Measurements from ENCODE around the gene RDM1. TPM values are rescaled to one million over a fixed set of nuclear protein-coding genes. Genes with fewer than 3 reads are reported as not detected.

RDM1 gene
- total and polyA plus RNA-seq, 5 experiments from 2014 or later = 0.32 to 2.7 (median 0.41) TPM; not detected in 2

DNA sequence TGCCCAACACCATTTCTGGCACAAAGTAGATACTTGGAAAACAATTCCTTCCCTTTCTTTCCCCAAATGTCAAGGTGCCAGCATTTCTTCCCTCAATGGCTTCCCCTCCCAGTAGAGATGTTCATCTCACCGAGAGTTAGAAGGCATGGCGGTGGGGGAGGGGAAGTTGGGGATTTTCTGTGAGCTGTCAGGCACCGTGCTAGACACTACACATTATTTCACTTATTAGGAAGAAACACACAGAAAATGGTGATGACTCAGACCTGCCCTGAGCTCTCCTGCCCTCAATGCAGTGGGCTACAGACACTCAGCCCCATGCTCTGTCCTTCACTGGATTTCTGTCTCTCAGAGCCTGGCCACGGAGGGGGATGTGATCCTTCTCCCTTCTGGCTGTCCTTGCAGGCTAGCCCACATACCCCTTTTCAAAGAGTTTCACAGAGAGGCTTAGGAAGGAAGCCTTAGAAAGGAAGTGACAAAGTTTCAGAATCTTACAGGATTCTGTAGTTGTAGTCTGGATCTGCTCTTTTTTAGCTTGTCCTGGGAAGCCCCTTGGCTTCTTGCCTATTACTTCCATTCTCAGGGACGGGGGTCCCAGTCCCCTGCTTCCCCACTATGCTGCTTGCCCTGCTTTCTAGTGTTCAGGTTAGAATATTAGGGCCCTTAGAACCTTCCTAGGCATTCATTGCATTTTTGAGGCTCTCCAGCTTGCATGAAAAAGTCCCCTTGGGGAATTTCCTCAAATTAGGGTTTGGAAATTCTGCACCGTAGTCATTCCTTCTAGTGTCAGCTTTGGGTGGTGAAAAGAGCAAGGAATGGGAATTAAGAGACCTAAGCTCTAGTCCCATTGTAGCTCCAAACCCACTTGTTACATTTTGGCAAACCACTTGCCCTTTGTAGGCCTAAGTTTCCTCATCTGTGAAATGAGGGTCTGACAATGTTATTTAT, 38.2 kb downstream of the RDM1 start:
- POLR2A ChIA-PET = interaction anchor here (0.7 to 4.0 kb wide), 2 partner anchors 14 to 20 kb away, joined by 3 to 43 read pairs; partner anchors contain the start of gene CCL5
- Mint-ChIP-seq H3K4me3 (peak overlapping the region in 1 of 10 donors; percentile 38), H3K9me3 (no peaks in the 10 kb centered on the region), H3K27ac (peak overlapping the region in 7 of 10 donors; percentile 16 to 85 (median 66)), H3K27me3 (peaks cover 0 to 2% (median 0%) of the 10 kb centered on the region in 5 donors), H3K4me1 (peaks cover 17 to 76% (median 59%) of the 10 kb centered on the region in 4 donors), H3K36me3 (no peaks in the 10 kb centered on the region)
- no peak for ATAC-seq
- peak in 1 of 10 donors; percentile 24 for DNase-seq

DNA sequence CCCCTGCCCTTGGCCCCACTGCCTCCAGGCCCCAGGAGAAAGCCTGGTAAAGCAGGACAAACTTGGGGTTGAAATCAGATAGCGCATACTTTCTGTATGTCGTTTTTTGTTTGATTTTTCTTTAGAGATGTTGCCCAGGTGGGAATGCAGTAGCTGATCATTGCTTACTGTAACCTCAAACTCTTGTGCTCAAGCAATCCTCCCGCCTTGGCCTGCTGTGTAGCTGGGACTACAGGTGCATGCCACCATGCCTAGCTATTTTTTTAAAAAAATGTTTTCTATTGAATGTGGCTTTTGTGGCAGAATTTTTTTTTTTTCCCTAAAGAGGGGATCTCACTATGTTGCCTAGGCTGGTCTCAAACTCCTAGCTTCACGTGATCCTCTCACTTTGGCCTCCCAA, 39.3 kb downstream of the RDM1 start:
- POLR2A ChIA-PET = interaction anchor here (4.0 kb wide), 1 partner anchor 13 kb away, joined by 43 read pairs; the partner anchor contains the start of gene CCL5
- peak in 1 of 2 donors; percentile 52 for ATAC-seq
- peak overlapping the region; percentile 20 to 86 (median 76) for H3K27ac Mint-ChIP-seq

DNA sequence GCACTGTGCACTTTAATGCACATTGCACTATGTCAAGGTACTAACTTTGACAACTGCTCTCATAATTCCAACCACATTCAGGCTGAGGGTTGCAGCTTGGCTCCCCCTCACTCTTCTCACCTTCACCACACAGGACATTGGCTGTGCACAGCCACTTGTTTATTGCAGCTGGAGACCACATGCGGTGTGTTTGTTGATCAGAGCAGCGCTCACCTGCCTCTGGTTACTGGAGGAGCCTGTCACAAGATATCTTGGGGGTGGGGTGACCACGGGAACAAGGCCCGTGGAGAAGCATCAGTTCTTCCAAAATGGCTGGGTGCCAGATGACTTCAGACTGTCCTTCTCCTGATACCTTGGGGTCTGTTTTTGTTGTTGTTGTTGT, 39.8 kb downstream of the RDM1 start:
- H3K9me3 Mint-ChIP-seq = no peaks in the 10 kb centered on the region
- H3K27ac Mint-ChIP-seq = peak overlapping the region; percentile 20 to 86 (median 76)
- POLR2A ChIA-PET = interaction anchor here (0.6 to 4.0 kb wide), 2 partner anchors 13 to 65 kb away, joined by 5 to 43 read pairs; partner anchors contain the start of gene CCL5
- H3K27me3 Mint-ChIP-seq = peaks cover 0 to 2% (median 0%) of the 10 kb centered on the region in 5 donors
- peak overlapping the region in 7 of 10 donors; percentile 18 to 76 (median 45) for H3K4me3 Mint-ChIP-seq
- no peaks in the 10 kb centered on the region for H3K36me3 Mint-ChIP-seq
- DNase-seq (peak in 6 of 10 donors; percentile 23 to 64 (median 40)), ATAC-seq (peak; percentile 67 to 73)
- peaks cover 15 to 65% (median 52%) of the 10 kb centered on the region in 4 donors for H3K4me1 Mint-ChIP-seq

More for the DNA sequence above, 39.3 kb downstream of the RDM1 start:
- Mint-ChIP-seq H3K4me1 (peaks cover 17 to 70% (median 57%) of the 10 kb centered on the region in 4 donors), H3K36me3 (no peaks in the 10 kb centered on the region), H3K4me3 (peak overlapping the region in 6 of 10 donors; percentile 18 to 76 (median 32)), H3K9me3 (no peaks in the 10 kb centered on the region), H3K27me3 (peaks cover 0 to 2% (median 0%) of the 10 kb centered on the region in 5 donors)
- no peak for DNase-seq

DNA sequence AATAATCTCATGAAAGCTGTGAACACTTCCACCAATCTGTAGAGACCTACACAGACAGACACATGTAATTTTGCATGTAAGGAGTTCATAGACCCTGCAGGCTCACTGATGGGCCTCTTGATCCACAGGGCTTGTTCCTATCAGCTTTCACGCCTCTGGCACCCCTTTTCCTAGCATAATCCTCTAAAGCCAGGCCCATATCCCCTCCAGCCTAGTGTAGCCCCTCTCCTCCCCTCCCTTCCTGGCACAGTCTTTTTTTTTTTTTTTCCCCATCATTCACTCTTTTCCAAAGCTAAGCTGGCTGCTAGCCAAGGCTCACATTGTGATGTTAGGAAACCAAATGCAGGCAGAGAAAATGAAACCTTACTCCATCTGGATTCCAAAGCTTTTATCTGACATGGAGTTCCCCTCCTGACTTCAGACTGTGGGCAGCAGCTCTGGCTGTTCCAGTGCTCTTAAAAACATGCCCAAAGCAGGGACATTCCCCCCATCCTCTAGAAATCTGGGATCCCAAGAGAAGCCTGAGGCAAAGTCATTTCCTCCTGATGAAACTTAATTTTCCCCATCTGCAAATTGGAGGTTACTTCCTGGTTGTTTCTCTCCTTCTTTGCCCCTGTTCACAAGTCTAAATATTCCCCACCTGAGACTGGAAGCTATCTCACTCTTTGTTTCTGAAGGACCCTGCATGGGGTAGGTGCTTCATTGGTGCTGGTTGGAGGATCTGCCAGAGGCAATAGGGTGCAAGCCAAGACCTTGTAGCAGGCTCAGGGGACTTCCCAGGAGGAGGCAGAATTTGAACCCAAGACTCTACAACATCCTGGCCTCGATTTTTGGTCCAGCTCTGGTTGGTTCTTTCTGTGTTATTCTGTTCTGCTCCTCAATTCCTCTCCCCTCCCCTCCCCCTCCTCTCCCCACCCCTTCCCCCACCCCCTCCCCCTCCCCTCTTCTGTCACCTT, 40.5 kb downstream of the RDM1 start:
- H3K27ac Mint-ChIP-seq = peak overlapping the region; percentile 20 to 94 (median 65)
- DNase-seq (no peak), ATAC-seq (peak in 1 of 2 donors; percentile 26)
- H3K9me3 Mint-ChIP-seq = no peaks in the 10 kb centered on the region
- H3K36me3 Mint-ChIP-seq = no peaks in the 10 kb centered on the region
- peaks cover 0 to 2% (median 0%) of the 10 kb centered on the region in 5 donors for H3K27me3 Mint-ChIP-seq
- H3K4me3 Mint-ChIP-seq = peak overlapping the region in 6 of 10 donors; percentile 18 to 76 (median 44)
- peaks cover 15 to 58% (median 45%) of the 10 kb centered on the region in 4 donors for H3K4me1 Mint-ChIP-seq
- POLR2A ChIA-PET = interaction anchor here (0.6 to 4.0 kb wide), 4 partner anchors 12 to 312 kb away, joined by 3 to 43 read pairs (median 4); partner anchors contain the start of genes CCL5 and PEX12

DNA sequence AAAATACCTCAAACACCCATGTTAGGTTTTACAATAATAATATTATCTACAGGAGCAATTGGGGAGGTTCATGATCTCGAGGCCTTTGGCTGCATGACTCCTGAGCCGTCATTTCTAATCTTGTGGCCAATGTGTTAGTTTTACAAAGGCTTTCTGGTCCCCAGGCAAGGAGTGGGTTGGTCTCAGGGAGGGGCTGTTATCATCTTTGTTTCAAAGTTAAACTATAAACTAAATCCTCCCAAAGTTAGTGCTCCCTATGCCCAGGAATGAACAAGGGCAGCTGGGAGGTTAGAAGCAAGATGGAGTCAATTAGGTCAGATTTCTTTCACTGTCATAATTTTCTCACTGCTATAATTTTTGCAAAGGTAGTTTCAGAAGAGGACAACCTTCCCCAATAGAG, 41.3 kb downstream of the RDM1 start:
- POLR2A ChIA-PET = interaction anchor here (1.2 to 4.0 kb wide), 3 partner anchors 11 to 20 kb away, joined by 3 to 43 read pairs (median 4); partner anchors contain the start of genes CCL5 and HEATR9
- Mint-ChIP-seq H3K4me3 (peak overlapping the region in 2 of 10 donors; percentile 6 to 59), H3K9me3 (no peaks in the 10 kb centered on the region), H3K4me1 (peaks cover 15 to 54% (median 45%) of the 10 kb centered on the region in 4 donors), H3K36me3 (no peaks in the 10 kb centered on the region), H3K27me3 (peaks cover 0 to 2% (median 0%) of the 10 kb centered on the region in 5 donors), H3K27ac (peak overlapping the region in 7 of 10 donors; percentile 33 to 93 (median 62))
- ATAC-seq (no peak), DNase-seq (no peak)

DNA sequence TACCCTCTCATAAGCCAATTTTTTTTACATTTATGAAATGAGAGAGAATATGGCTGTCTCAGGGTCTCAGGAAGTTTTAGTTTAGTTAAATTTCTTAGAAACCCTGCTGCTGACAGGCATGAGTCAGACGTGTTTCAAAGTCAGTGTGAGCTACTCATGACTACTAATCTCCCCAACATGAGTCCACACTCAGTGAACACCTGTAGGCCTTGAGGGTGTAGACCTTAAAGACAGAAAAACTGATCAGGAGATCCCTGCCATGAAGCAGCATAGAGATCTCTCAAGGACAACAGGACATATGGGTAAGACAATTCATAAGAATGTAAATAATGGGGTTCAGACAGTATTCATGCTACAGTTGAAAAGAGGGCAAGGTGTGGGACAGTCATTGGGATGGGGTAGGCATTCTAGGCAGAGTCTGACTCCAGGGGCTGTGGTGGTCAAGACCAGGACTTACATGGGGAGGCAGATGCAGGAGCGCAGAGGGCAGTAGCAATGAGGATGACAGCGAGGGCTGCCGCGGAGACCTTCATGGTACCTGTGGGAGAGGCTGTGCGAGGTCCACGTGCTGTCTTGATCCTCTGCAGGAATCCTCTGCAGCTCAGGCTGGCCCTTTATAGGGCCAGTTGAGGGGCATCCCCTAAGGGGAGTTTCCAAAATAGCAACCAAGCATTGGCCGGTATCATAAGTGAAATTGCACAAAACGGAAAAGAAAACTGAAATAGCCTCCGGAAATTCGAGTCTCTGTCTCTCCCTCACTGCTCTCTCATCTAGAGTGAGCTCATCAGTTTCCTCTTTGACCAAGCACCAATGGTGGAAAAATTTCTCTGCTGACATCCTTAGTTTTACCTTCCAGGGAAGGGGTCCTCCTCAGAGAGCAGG, 50.6 kb downstream of the RDM1 start, which contains the start of gene CCL5:
Gene CCL5 (minus strand): TSS at position 588 of the 882 bp plus-strand sequence.
- Mint-ChIP-seq H3K27ac (peak within 1 kb of the TSS in 7 of 10 donors; percentile 12 to 96 (median 74)), H3K27me3 (no peaks in the 10 kb centered on the region), H3K9me3 (no peaks in the 10 kb centered on the region), H3K4me3 (peak within 1 kb of the TSS; percentile 17 to 95 (median 56)), H3K36me3 (no peaks in the 10 kb centered on the region), H3K4me1 (peaks cover 12 to 49% (median 28%) of the 10 kb centered on the region in 4 donors)
- DNase-seq (peak in 3 of 10 donors; percentile 6 to 43 (median 10)), ATAC-seq (peak; percentile 29 to 73)
- POLR2A ChIA-PET = interaction anchor here (0.6 to 6.5 kb wide), 6 partner anchors 11 to 62 kb away, joined by 3 to 43 read pairs (median 4); no protein-coding TSS in a partner anchor

DNA sequence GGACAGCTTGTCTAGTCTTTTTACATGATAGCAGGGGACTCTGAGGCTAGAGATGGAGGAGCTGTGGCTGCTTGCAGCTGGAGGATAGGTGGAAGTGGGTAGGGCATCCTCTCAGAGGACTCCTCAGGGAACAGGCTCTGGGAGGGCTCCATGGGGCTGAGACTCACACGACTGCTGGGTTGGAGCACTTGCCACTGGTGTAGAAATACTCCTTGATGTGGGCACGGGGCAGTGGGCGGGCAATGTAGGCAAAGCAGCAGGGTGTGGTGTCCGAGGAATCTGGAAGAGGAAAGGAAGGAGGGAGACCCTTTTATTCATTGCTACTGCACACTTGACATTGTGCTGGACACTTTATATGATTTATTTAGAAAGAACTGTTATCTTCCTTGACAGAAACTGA, 52.2 kb downstream of the RDM1 start:
- DNase-seq (no peak), ATAC-seq (no peak)
- H3K27ac Mint-ChIP-seq = peak overlapping the region in 4 of 10 donors; percentile 2 to 96 (median 46)
- no peaks in the 10 kb centered on the region for H3K27me3 Mint-ChIP-seq
- H3K4me1 Mint-ChIP-seq = peaks cover 12 to 61% (median 34%) of the 10 kb centered on the region in 4 donors
- H3K9me3 Mint-ChIP-seq = no peaks in the 10 kb centered on the region
- no peaks in the 10 kb centered on the region for H3K36me3 Mint-ChIP-seq
- H3K4me3 Mint-ChIP-seq = peak overlapping the region in 9 of 10 donors; percentile 16 to 95 (median 56)
- POLR2A ChIA-PET = interaction anchor here (0.5 to 6.5 kb wide), 4 partner anchors 12 to 621 kb away, joined by 3 to 43 read pairs (median 9); no protein-coding TSS in a partner anchor

DNA sequence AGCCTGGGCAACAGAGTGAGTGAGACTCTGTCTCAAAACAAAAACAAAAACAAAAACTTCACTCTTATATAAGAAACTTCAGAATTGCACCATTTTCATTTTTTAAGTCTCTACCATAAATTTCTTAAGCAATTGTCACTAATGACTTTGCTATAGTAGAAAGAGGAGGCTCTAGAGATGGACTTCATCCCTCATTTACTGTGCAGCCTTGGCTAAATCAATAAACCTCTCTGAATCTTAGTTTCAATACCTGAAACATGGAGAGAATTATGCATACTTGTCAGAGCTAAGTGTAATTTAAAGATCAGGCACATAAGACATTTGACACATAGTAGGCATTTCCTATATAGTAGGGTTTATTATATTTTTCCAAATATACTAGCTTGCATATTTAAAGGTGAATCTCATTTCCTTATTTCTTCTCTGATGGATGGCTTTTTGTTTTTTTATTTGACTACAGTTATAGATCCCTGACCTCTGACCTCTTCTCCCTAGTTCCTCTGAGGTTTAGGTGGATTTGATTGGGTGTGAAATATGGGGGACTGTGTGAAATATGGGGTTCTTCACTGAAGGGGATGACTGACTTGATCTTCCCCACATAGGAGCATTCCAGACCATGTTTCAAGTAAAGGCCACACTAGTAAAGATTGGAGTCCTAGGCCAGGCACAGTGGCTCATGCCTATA, 53.1 kb downstream of the RDM1 start:
- H3K27ac Mint-ChIP-seq = peak overlapping the region in 3 of 10 donors; percentile 12 to 96 (median 94)
- H3K27me3 Mint-ChIP-seq = no peaks in the 10 kb centered on the region
- no peak for DNase-seq
- H3K9me3 Mint-ChIP-seq = no peaks in the 10 kb centered on the region
- H3K4me1 Mint-ChIP-seq = peaks cover 12 to 64% (median 37%) of the 10 kb centered on the region in 4 donors
- no peaks in the 10 kb centered on the region for H3K36me3 Mint-ChIP-seq
- POLR2A ChIA-PET = interaction anchor here (0.5 to 6.5 kb wide), 4 partner anchors 13 to 622 kb away, joined by 3 to 43 read pairs (median 4); no protein-coding TSS in a partner anchor
- ATAC-seq = no peak
- H3K4me3 Mint-ChIP-seq = peak overlapping the region in 4 of 10 donors; percentile 7 to 95 (median 74)

DNA sequence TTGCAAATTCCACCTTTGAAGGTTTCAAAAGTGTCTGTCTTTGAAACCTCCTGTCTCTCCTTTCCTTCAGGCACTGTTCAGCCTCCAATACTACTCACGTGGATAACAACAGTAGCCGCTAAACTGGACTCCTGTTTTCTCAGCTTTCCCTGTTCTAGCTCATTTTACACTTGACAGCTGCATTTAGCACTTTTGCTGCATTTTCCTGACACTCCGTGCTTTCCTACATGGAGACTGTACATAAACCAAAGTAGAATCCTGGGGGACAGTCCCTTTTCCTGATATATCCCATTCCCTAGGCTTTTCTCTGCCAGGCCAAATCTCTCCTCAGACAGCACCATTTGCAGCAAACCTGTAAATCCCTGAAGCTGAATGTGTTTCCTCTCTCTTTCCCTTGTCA, 54.0 kb downstream of the RDM1 start:
- Mint-ChIP-seq H3K27me3 (no peaks in the 10 kb centered on the region), H3K4me3 (peak overlapping the region; percentile 21 to 95 (median 55)), H3K36me3 (no peaks in the 10 kb centered on the region), H3K4me1 (peaks cover 12 to 67% (median 43%) of the 10 kb centered on the region in 4 donors), H3K27ac (peak overlapping the region in 8 of 10 donors; percentile 18 to 94 (median 86)), H3K9me3 (no peaks in the 10 kb centered on the region)
- ATAC-seq = no peak
- POLR2A ChIA-PET = interaction anchor here (0.8 to 6.5 kb wide), 4 partner anchors 11 to 25 kb away, joined by 3 to 43 read pairs (median 4); no protein-coding TSS in a partner anchor
- DNase-seq = no peak

DNA sequence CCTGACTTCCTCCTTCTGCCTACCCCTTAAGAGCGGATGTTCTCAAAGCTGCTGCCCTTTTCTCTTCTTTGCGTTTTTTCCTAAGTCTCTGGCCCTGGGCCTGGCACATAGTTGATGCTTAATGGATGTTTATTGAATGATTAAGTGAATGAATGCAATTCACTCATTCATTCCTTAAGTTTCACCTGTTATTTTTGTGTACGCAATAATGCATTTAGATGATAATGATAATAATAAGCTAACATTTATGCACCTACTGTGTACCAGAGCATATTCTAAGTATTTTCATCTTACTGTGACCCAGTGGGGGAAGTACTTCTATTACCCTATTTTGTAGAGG, 54.8 kb downstream of the RDM1 start:
- peak overlapping the region; percentile 78 to 94 (median 88) for H3K27ac Mint-ChIP-seq
- POLR2A ChIA-PET = interaction anchor here (0.8 to 6.5 kb wide), 5 partner anchors 10 to 23 kb away, joined by 3 to 43 read pairs (median 4); no protein-coding TSS in a partner anchor
- no peaks in the 10 kb centered on the region for H3K27me3 Mint-ChIP-seq

More for the DNA sequence above, 54.8 kb downstream of the RDM1 start:
- Mint-ChIP-seq H3K36me3 (no peaks in the 10 kb centered on the region), H3K9me3 (no peaks in the 10 kb centered on the region), H3K4me1 (peaks cover 16 to 72% (median 50%) of the 10 kb centered on the region in 4 donors), H3K4me3 (peak overlapping the region; percentile 6 to 95 (median 32))
- no peak for DNase-seq
- peak in 1 of 2 donors; percentile 51 for ATAC-seq

All from naive thymus-derived CD8-positive, alpha-beta T cell (primary cell).